ENCODE results near the gene WDHD1.
"Not testable (repeated sequence)": the region's sequence is repeated elsewhere in the genome, so short reads cannot be mapped to it uniquely, and the experiment has no call there.

The WDHD1 gene

GRCh38 chr14:55026793-55027561 lies at the start of gene WDHD1, which contains the start of gene SOCS4:
Gene WDHD1 (minus strand): TSS chr14:55027099. CDS start chr14:55026787, 312 bp downstream.
Gene SOCS4 (plus strand): TSS chr14:55027236. CDS start chr14:55043042, 15,806 bp downstream.
- H3K4me1 Mint-ChIP-seq: peaks cover 49% of the 10 kb centered on the region
- peak; percentile 97 for ATAC-seq
- no peaks in the 10 kb centered on the region for H3K27me3 Mint-ChIP-seq
- H3K27ac Mint-ChIP-seq: peak within 1 kb of the TSS; percentile 88
- H3K36me3 Mint-ChIP-seq: peaks cover 5% of the 10 kb centered on the region
- H3K9me3 Mint-ChIP-seq: no peaks in the 10 kb centered on the region
- H3K4me3 Mint-ChIP-seq: peak within 1 kb of the TSS; percentile 93

- ATAC-seq: no peak
- Mint-ChIP-seq H3K36me3 (no peaks in the 10 kb centered on the region), H3K27me3 (no peaks in the 10 kb centered on the region), H3K4me1 (peaks cover 45% of the 10 kb centered on the region), H3K27ac (peak overlapping the region; percentile 80), H3K9me3 (no peaks in the 10 kb centered on the region), H3K4me3 (peak overlapping the region; percentile 77)
These were observed 48.8 kb upstream of the WDHD1 start for GRCh38 chr14:55075628-55076175.

- peak; percentile 61 for ATAC-seq
- Mint-ChIP-seq H3K4me1 (peaks cover 49% of the 10 kb centered on the region), H3K4me3 (peak overlapping the region; percentile 77), H3K27ac (peak overlapping the region; percentile 80), H3K36me3 (no peaks in the 10 kb centered on the region), H3K9me3 (no peaks in the 10 kb centered on the region), H3K27me3 (no peaks in the 10 kb centered on the region)
These were observed 47.8 kb upstream of the WDHD1 start for GRCh38 chr14:55074662-55075061.

- H3K9me3 Mint-ChIP-seq: no peaks in the 10 kb centered on the region
- no peaks in the 10 kb centered on the region for H3K36me3 Mint-ChIP-seq
- no peaks in the 10 kb centered on the region for H3K27me3 Mint-ChIP-seq
- ATAC-seq: no peak
- H3K4me1 Mint-ChIP-seq: peaks cover 49% of the 10 kb centered on the region
- peak overlapping the region; percentile 80 for H3K27ac Mint-ChIP-seq
- no peak overlapping the region for H3K4me3 Mint-ChIP-seq
These were observed 47.0 kb upstream of the WDHD1 start for GRCh38 chr14:55073856-55074255.

- H3K36me3 Mint-ChIP-seq: peaks cover 6% of the 10 kb centered on the region
- H3K9me3 Mint-ChIP-seq: no peaks in the 10 kb centered on the region
These were observed 45.2 kb upstream of the WDHD1 start for GRCh38 chr14:55071870-55072640.

GRCh38 chr14:55070981-55071411 lies 44.1 kb upstream of the WDHD1 start:
- no peak for ATAC-seq
- Mint-ChIP-seq H3K27me3 (no peaks in the 10 kb centered on the region), H3K36me3 (peaks cover 13% of the 10 kb centered on the region), H3K4me3 (peak overlapping the region; percentile 60), H3K27ac (peak overlapping the region; percentile 90), H3K4me1 (peaks cover 58% of the 10 kb centered on the region), H3K9me3 (no peaks in the 10 kb centered on the region)

More at GRCh38 chr14:55071870-55072640, 45.2 kb upstream of the WDHD1 start:
- no peaks in the 10 kb centered on the region for H3K27me3 Mint-ChIP-seq
- ATAC-seq: peak; percentile 81
- peaks cover 55% of the 10 kb centered on the region for H3K4me1 Mint-ChIP-seq
- H3K4me3 Mint-ChIP-seq: peak overlapping the region; percentile 60
- H3K27ac Mint-ChIP-seq: peak overlapping the region; percentile 90

GRCh38 chr14:55066223-55066622 lies 39.3 kb upstream of the WDHD1 start:
- no peak overlapping the region for H3K27ac Mint-ChIP-seq
- peaks cover 39% of the 10 kb centered on the region for H3K4me1 Mint-ChIP-seq
- ATAC-seq: no peak
- no peaks in the 10 kb centered on the region for H3K9me3 Mint-ChIP-seq
- no peak overlapping the region for H3K4me3 Mint-ChIP-seq
- H3K27me3 Mint-ChIP-seq: no peaks in the 10 kb centered on the region
- H3K36me3 Mint-ChIP-seq: peaks cover 42% of the 10 kb centered on the region

- H3K36me3 Mint-ChIP-seq: peaks cover 50% of the 10 kb centered on the region
- peaks cover 39% of the 10 kb centered on the region for H3K4me1 Mint-ChIP-seq
These were observed 38.5 kb upstream of the WDHD1 start for GRCh38 chr14:55065411-55065810.

GRCh38 chr14:55064896-55065295 lies 38.0 kb upstream of the WDHD1 start:
- not testable (repeated sequence) for H3K9me3 Mint-ChIP-seq, H3K4me3 Mint-ChIP-seq, H3K27me3 Mint-ChIP-seq, ATAC-seq
- peak overlapping the region; percentile 46 for H3K27ac Mint-ChIP-seq
- H3K4me1 Mint-ChIP-seq: peaks cover 40% of the 10 kb centered on the region
- peaks cover 52% of the 10 kb centered on the region for H3K36me3 Mint-ChIP-seq

More at GRCh38 chr14:55065411-55065810, 38.5 kb upstream of the WDHD1 start:
- peak overlapping the region; percentile 46 for H3K27ac Mint-ChIP-seq
- no peaks in the 10 kb centered on the region for H3K27me3 Mint-ChIP-seq
- no peak overlapping the region for H3K4me3 Mint-ChIP-seq
- no peak for ATAC-seq
- no peaks in the 10 kb centered on the region for H3K9me3 Mint-ChIP-seq

GRCh38 chr14:55062517-55063351 lies 35.8 kb upstream of the WDHD1 start:
- Mint-ChIP-seq H3K9me3 (no peaks in the 10 kb centered on the region), H3K27me3 (no peaks in the 10 kb centered on the region), H3K4me1 (peaks cover 53% of the 10 kb centered on the region), H3K4me3 (no peak overlapping the region), H3K27ac (peak overlapping the region; percentile 56), H3K36me3 (peaks cover 66% of the 10 kb centered on the region)
- ATAC-seq: no peak

GRCh38 chr14:55059333-55059732 lies 32.4 kb upstream of the WDHD1 start:
- Mint-ChIP-seq H3K4me1 (peaks cover 39% of the 10 kb centered on the region), H3K27me3 (no peaks in the 10 kb centered on the region), H3K27ac (peak overlapping the region; percentile 30), H3K36me3 (peaks cover 48% of the 10 kb centered on the region), H3K9me3 (no peaks in the 10 kb centered on the region), H3K4me3 (no peak overlapping the region)
- ATAC-seq: no peak

GRCh38 chr14:55057919-55058318 lies 31.0 kb upstream of the WDHD1 start:
- peaks cover 55% of the 10 kb centered on the region for H3K36me3 Mint-ChIP-seq
- H3K9me3 Mint-ChIP-seq: no peaks in the 10 kb centered on the region
- no peak overlapping the region for H3K4me3 Mint-ChIP-seq
- no peak for ATAC-seq
- H3K27ac Mint-ChIP-seq: no peak overlapping the region
- no peaks in the 10 kb centered on the region for H3K27me3 Mint-ChIP-seq
- peaks cover 49% of the 10 kb centered on the region for H3K4me1 Mint-ChIP-seq

- no peak for ATAC-seq
- H3K27ac Mint-ChIP-seq: no peak overlapping the region
These were observed 27.2 kb upstream of the WDHD1 start for GRCh38 chr14:55054098-55054497.

GRCh38 chr14:55053500-55053899 lies 26.6 kb upstream of the WDHD1 start:
- peaks cover 34% of the 10 kb centered on the region for H3K4me1 Mint-ChIP-seq
- H3K9me3 Mint-ChIP-seq: no peaks in the 10 kb centered on the region
- no peaks in the 10 kb centered on the region for H3K27me3 Mint-ChIP-seq
- peak overlapping the region; percentile 91 for H3K4me3 Mint-ChIP-seq
- no peak overlapping the region for H3K27ac Mint-ChIP-seq
- H3K36me3 Mint-ChIP-seq: peaks cover 25% of the 10 kb centered on the region
- no peak for ATAC-seq

More at GRCh38 chr14:55054098-55054497, 27.2 kb upstream of the WDHD1 start:
- Mint-ChIP-seq H3K4me3 (peak overlapping the region; percentile 91), H3K4me1 (peaks cover 34% of the 10 kb centered on the region), H3K27me3 (no peaks in the 10 kb centered on the region), H3K9me3 (no peaks in the 10 kb centered on the region), H3K36me3 (peaks cover 25% of the 10 kb centered on the region)
